WTC11 (cell line): ENCODE results near the gene TUB. TPM values are rescaled to one million over a fixed set of nuclear protein-coding genes. Genes with fewer than 3 reads are reported as not detected.

ENCODE experiments used
- ATAC-seq: fragments of 200-7000 bp; cut with Tn5 transposase; 2 replicates; pipeline ENCODE4 v1.10.0; 2021; ENCODE audit warnings: mild to moderate bottlenecking, moderate library complexity
- CTCF ChIA-PET: fragments of 300-600 bp; sonication (Branson Sonifier 250); formaldehyde crosslinking; loops from one replicate; lab custom pipeline; 2021; ENCODE audit warnings: antibody characterized with exemption; lab: Charles Lee
- POLR2A ChIA-PET: fragments of 350-600 bp; sonication (Branson Sonifier 250); formaldehyde crosslinking; loops from one replicate; lab custom pipeline; 2021; ENCODE audit warnings: antibody characterized with exemption; lab: Charles Lee
- DNase-seq: peaks from one replicate; pipeline ENCODE4 v3.0.0; 2021; ENCODE audit warnings: low spot score
- H3K27ac Mint-ChIP-seq: 2 replicates; pipeline ENCODE4 v1.8.0; 2021; ENCODE audit warnings: mixed read lengths
- H3K27me3 Mint-ChIP-seq: 2 replicates; pipeline ENCODE4 v1.8.0; 2021; ENCODE audit warnings: low read depth, mild to moderate bottlenecking, moderate library complexity, mixed read lengths
- H3K36me3 Mint-ChIP-seq: 2 replicates; pipeline ENCODE4 v1.8.0; 2021; ENCODE audit warnings: mixed read lengths
- H3K4me1 Mint-ChIP-seq: 2 replicates; pipeline ENCODE4 v1.8.0; 2022; ENCODE audit warnings: mixed read lengths
- H3K4me3 Mint-ChIP-seq: 2 replicates; pipeline ENCODE4 v1.8.0; 2021; ENCODE audit warnings: mild to moderate bottlenecking, moderate library complexity, mixed read lengths
- H3K9me3 Mint-ChIP-seq: 2 replicates; pipeline ENCODE4 v1.8.0; 2021; ENCODE audit warnings: mixed read lengths
- AFF4 ChIP-seq: sonication (generic); formaldehyde crosslinking; IDR thresholded peaks from 2 replicates; pipeline ENCODE4 v1.8.1; 2023; ENCODE audit warnings: mild to moderate bottlenecking, missing genetic modification reagents, borderline replicate concordance
- AR ChIP-seq: fragments of 250-450 bp; sonication (Bioruptor Pico); IDR thresholded peaks from 2 replicates; pipeline ENCODE4 v1.9.0; 2021; ENCODE audit warnings: mild to moderate bottlenecking
- CTCF ChIP-seq: fragments of 200-600 bp; IDR thresholded peaks from 2 replicates; pipeline ENCODE4 v1.8.0; 2022; ENCODE audit warnings: antibody characterized with exemption
- E2F5 ChIP-seq: sonication (generic); formaldehyde crosslinking; IDR thresholded peaks from 2 replicates; pipeline ENCODE4 v1.8.1; 2022; ENCODE audit warnings: mild to moderate bottlenecking, moderate library complexity, missing genetic modification reagents
- ELF4 ChIP-seq: sonication (generic); formaldehyde crosslinking; IDR thresholded peaks from 2 replicates; pipeline ENCODE4 v1.8.1; 2022; ENCODE audit warnings: low read depth, mild to moderate bottlenecking, moderate library complexity, missing genetic modification reagents
- ERG ChIP-seq: fragments of 250-450 bp; sonication (Bioruptor Pico); IDR thresholded peaks from 2 replicates; pipeline ENCODE4 v1.8.0; 2021; ENCODE audit warnings: mild to moderate bottlenecking
- FOXJ3 ChIP-seq: sonication (generic); formaldehyde crosslinking; IDR thresholded peaks from 2 replicates; pipeline ENCODE4 v1.9.0; 2021; ENCODE audit warnings: missing genetic modification reagents, mild to moderate bottlenecking, borderline replicate concordance
- FOXK1 ChIP-seq: sonication (generic); formaldehyde crosslinking; IDR thresholded peaks from 2 replicates; pipeline ENCODE4 v1.8.0; 2022; ENCODE audit warnings: mild to moderate bottlenecking, moderate library complexity, missing genetic modification reagents
- GTF2I ChIP-seq: fragments of 250-450 bp; sonication (Bioruptor Pico); conservative IDR thresholded peaks from 2 replicates; pipeline ENCODE4 v1.4.0; 2021; ENCODE audit warnings: mild to moderate bottlenecking
- JAZF1 ChIP-seq: fragments of 250-450 bp; sonication (Bioruptor Pico); IDR thresholded peaks from 2 replicates; pipeline ENCODE4 v1.9.0; 2021; ENCODE audit warnings: moderate library complexity, mild to moderate bottlenecking, inconsistent platforms
- MAX ChIP-seq: sonication (generic); formaldehyde crosslinking; IDR thresholded peaks from 2 replicates; pipeline ENCODE4 v1.8.0; 2022; ENCODE audit warnings: mild to moderate bottlenecking, missing genetic modification reagents
- NR3C1 ChIP-seq: sonication (generic); formaldehyde crosslinking; conservative IDR thresholded peaks from 2 replicates; pipeline ENCODE4 v1.8.1; 2023; ENCODE audit warnings: low read depth, mild to moderate bottlenecking, missing genetic modification reagents
- RELA ChIP-seq: sonication (generic); formaldehyde crosslinking; IDR thresholded peaks from 2 replicates; pipeline ENCODE4 v1.8.1; 2022; ENCODE audit warnings: missing genetic modification reagents, mild to moderate bottlenecking, borderline replicate concordance
- SP1 ChIP-seq: sonication (generic); formaldehyde crosslinking; conservative IDR thresholded peaks from 2 replicates; pipeline ENCODE4 v1.8.1; 2022; ENCODE audit warnings: missing genetic modification reagents
- STAT6 ChIP-seq: sonication (generic); formaldehyde crosslinking; conservative IDR thresholded peaks from 2 replicates; pipeline ENCODE4 v1.8.1; 2023; ENCODE audit warnings: mild to moderate bottlenecking, low read depth, missing genetic modification reagents, moderate library complexity
- TP53 ChIP-seq: sonication (generic); formaldehyde crosslinking; IDR thresholded peaks from 2 replicates; pipeline ENCODE4 v1.8.1; 2023; ENCODE audit warnings: mild to moderate bottlenecking, missing genetic modification reagents
- USF1 ChIP-seq: sonication (generic); formaldehyde crosslinking; IDR thresholded peaks from 2 replicates; pipeline ENCODE4 v1.8.0; 2022; ENCODE audit warnings: mild to moderate bottlenecking, missing genetic modification reagents
- ZNF232 ChIP-seq: sonication (generic); formaldehyde crosslinking; IDR thresholded peaks from 2 replicates; pipeline ENCODE4 v1.8.0; 2022; ENCODE audit warnings: mild to moderate bottlenecking, missing genetic modification reagents
- total RNA-seq: library from RNA; stranded (reverse); gene quantifications from 3 replicates; pipeline ENCODE4 v1.2.3, GENCODE V29; 2021

The TUB gene
- total RNA-seq, 1 experiment from 2014 or later = 32.1 TPM

GRCh38 chr11:8097062-8097461, 16.1 kb downstream of the TUB start (continued):
- TF ChIP-seq STAT6 = no peak
- TF ChIP-seq, all 79 proteins: peak for 0

- Mint-ChIP-seq H3K36me3 (peaks cover 37% of the 10 kb centered on the region), H3K4me3 (no peak overlapping the region), H3K27me3 (no peaks in the 10 kb centered on the region), H3K4me1 (peaks cover 2% of the 10 kb centered on the region; the same call in 1 of the 2 replicates), H3K27ac (no peak overlapping the region), H3K9me3 (no peaks in the 10 kb centered on the region)
- ATAC-seq (no peak), DNase-seq (no peak)
- ChIA-PET POLR2A (no interaction called here), CTCF (interaction anchor here (0.9 to 6.9 kb wide), 7 partner anchors 9 to 166 kb away, joined by 3 to 133 read pairs (median 54); partner anchors contain the start of gene LMO1)
- TF ChIP-seq MAX = no peak
- no peak for TF ChIP-seq NR3C1 (CRISPR knock-in tag)
- no peak for TF ChIP-seq ERG (CRISPR knock-in tag)
- TF ChIP-seq ZNF232 = no peak
- TF ChIP-seq SP1 (CRISPR knock-in tag) = no peak
- no peak for TF ChIP-seq E2F5 (CRISPR knock-in tag)
- no peak for TF ChIP-seq AFF4 (CRISPR knock-in tag)
- TF ChIP-seq CTCF = no peak
Measured at GRCh38 chr11:8097468-8097867, 16.5 kb downstream of the TUB start.

GRCh38 chr11:8097926-8098325, 16.9 kb downstream of the TUB start:
- POLR2A ChIA-PET = no interaction called here
- peaks cover 35% of the 10 kb centered on the region for H3K36me3 Mint-ChIP-seq
- no peaks in the 10 kb centered on the region for H3K9me3 Mint-ChIP-seq
- H3K27ac Mint-ChIP-seq = no peak overlapping the region
- no peak for ATAC-seq
- H3K27me3 Mint-ChIP-seq = no peaks in the 10 kb centered on the region
- no peaks in the 10 kb centered on the region; the same call in 1 of the 2 replicates for H3K4me1 Mint-ChIP-seq
- TF ChIP-seq USF1 (CRISPR knock-in tag) (no peak), TP53 (CRISPR knock-in tag) (no peak), AR (CRISPR knock-in tag) (no peak), FOXJ3 (no peak), JAZF1 (CRISPR knock-in tag) (no peak), ELF4 (CRISPR knock-in tag) (no peak), FOXK1 (CRISPR knock-in tag) (no peak), RELA (CRISPR knock-in tag) (no peak), GTF2I (CRISPR knock-in tag) (no peak), MAX (no peak)
- TF ChIP-seq, all 79 proteins: peak for 0
- CTCF ChIA-PET = interaction anchor here (1.1 to 6.9 kb wide), 10 partner anchors 10 to 192 kb away, joined by 3 to 133 read pairs (median 17); partner anchors contain the start of genes LMO1 and RIC3
- H3K4me3 Mint-ChIP-seq = no peak overlapping the region
- DNase-seq = no peak
